GM19035 (cell line): Measurements from ENCODE around the gene ZNF785.

Source experiments
- ATAC-seq: cut with Tn5 transposase; IDR thresholded peaks from one replicate; pipeline ENCODE4 v1.9.1; 2021; ENCODE audit not compliant: unreplicated experiment

Gene ZNF785

DNA sequence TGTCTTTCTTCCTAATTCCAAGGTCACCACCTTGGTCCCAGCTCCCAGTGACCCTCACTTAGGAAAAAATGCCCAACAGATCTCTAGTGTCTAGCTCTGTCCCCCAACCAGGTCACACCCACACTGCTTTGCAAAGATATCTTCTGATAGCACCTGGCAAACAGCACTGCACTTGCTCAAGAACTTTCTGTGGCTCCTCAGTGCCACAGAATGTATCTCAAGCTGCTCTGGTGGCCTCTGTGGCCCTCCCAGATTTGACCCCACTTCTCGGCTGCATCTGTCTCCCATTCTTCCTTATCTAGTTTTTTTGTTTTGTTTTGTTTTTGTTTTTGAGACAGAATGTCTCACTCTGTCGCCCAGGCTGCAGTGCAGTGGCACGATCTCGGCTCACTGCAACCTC, 19.0 kb downstream of the ZNF785 start:
- no peak for ATAC-seq

DNA sequence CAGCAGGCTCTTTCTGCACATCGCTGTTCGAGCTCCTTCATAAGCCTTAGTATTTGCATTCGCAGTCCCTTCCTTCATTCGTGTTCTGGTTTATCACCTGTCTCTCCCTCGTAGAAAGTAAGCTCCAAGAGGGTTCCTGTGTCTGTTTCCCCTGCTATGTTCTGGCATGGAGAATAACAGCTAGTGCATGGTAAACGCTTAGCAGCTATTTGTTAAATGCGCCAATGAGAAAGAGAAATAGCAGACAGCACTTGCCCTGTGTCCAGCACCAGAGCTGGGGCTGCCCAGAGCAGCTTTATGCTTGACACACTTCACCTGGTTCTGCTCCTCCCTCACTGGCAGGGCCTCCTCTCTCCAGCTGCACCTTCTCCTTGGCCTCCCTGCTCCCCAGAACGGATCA, 19.5 kb downstream of the ZNF785 start:
- no peak for ATAC-seq

- no peak for ATAC-seq
These were observed 20.0 kb downstream of the ZNF785 start for GRCh38 chr16:30565526-30565925.

- ATAC-seq = no peak
These were observed 23.5 kb downstream of the ZNF785 start for GRCh38 chr16:30562021-30562420.

GRCh38 chr16:30561089-30561816, 24.2 kb downstream of the ZNF785 start:
- no peak for ATAC-seq

- no peak for ATAC-seq
These were observed 25.8 kb downstream of the ZNF785 start for GRCh38 chr16:30559690-30560089.

DNA sequence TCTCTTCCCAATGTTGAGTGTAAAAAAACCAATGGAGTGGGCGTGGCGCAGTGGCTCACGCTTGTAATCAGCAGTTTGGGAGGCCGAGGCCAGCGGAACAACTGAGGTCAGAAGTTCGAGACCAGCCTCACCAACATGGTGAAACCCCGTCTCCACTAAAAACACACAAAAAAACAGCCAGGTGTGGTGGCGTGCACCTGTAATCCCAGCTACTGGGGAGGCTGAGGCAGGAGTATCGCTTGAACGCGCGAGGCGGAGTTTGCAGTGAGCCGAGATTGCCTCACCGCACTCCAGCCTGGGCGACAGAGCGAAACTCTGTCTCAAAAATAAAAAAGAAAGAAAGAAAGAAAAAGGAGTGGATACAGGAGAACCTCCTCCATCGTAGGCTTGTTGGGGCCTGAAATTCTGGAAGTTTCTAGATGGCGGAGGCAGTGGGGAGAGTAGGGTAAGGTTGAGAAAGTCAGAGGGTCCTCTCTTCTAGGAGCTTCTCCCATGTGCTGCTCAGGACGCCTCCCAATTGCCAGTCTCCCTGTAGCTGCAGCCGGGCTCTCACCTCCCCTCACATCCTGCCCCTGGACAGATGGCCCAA, 26.6 kb downstream of the ZNF785 start:
- no peak for ATAC-seq

- peak; percentile 93 for ATAC-seq
These were observed 27.3 kb downstream of the ZNF785 start, which contains the start of gene ZNF764 for GRCh38 chr16:30557957-30558788. TSS of gene ZNF764 (minus strand) at chr16:30558374. CDS start at chr16:30558182, 192 bp downstream.

- peak; percentile 9 for ATAC-seq
These were observed 27.9 kb downstream of the ZNF785 start for GRCh38 chr16:30557707-30557956.

GRCh38 chr16:30556125-30556473, 29.4 kb downstream of the ZNF785 start:
- no peak for ATAC-seq

GRCh38 chr16:30555315-30556124, 30.0 kb downstream of the ZNF785 start:
- ATAC-seq = no peak

- no peak for ATAC-seq
These were observed 30.8 kb downstream of the ZNF785 start for GRCh38 chr16:30554557-30555314.

GRCh38 chr16:30553393-30553899, 32.1 kb downstream of the ZNF785 start:
- no peak for ATAC-seq

DNA sequence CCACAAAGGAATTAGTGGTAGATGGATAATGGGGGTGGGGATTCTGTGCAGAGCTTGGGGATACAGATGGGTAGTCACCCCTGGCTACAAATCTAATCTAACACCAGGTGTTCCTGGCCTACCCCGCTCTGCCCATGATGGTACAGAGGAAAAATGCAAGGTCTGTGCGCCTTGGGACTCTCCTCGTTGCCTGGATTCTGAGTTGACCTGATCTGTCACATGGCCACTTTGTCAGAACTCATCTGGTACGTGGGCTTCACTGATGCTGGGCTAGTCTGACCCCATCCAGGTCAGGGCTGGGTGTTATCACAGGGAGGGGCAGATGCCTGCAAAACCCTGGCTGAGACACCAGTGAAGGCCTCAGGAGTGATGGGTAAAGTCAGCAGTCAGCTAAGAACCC, 32.5 kb downstream of the ZNF785 start:
- ATAC-seq = no peak

- ATAC-seq = no peak
These were observed 33.7 kb downstream of the ZNF785 start for GRCh38 chr16:30551781-30552180.

DNA sequence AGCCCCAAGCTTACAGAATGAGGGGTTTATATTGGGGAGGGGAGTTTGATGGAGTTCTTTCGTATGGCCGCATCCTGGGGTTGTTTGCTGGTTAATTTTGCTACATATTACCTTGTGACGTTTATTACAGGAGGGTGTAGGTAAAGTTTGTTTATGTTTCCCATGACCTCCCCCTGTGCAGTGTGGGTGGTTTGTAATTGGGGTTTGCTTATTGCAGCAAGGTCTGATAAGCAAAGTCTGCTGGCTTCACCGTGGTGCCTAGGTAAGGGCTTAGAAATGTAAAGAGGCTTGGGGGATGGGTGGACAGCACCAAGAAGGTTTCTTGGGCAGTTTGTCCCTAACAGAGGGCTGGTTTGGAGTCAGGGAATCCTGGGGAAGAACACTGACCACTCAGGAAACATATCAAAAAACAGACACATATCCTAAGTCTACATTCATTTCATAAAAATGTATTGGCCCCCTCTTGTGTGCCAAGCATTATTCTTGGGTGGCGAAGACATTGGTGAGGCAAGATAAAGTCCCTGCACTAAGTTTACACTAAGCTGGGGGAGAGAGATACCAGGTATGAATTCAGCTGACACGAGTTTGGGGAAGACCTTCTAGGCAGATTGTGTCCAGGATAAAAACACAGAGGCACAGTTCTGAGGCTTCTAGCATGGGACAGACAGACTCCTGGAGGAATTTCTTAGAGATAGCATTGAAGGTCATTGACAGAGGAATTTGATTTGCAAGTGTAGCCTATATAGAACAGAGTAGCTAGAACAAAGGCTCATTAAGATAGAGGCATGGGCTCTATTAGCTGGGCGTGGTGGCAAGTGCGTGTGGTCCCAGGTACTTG, 36.9 kb downstream of the ZNF785 start:
- no peak for ATAC-seq

- no peak for ATAC-seq
These were observed 39.4 kb downstream of the ZNF785 start for GRCh38 chr16:30546115-30546514.

DNA sequence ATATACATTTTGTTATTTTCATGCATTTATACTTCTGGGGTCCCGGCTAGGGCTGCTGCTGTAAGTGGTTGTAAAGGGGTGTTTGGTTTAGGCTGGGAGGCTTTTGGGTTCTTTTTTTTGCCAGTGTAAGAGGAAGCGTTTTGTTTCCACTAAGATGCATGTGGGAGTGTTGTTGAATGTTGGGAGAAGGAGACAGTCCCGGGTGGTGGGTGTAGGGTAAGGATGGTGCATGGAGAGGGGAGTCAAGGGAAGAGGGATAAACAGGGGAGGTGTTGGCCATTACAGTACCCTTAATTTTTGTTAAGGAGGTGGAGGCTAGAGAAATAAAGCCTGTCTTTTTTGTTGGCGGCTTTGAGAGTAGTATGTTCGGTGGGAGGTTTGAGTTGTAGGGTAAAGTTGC, 42.4 kb downstream of the ZNF785 start:
- ATAC-seq = no peak

GRCh38 chr16:30541502-30542329, 43.8 kb downstream of the ZNF785 start:
- ATAC-seq = no peak
